Osteoblast (primary cell): Measurements from ENCODE around the gene CRIM1. TPM values are rescaled to one million over a fixed set of nuclear protein-coding genes. Genes with fewer than 3 reads are reported as not detected.
A peak's percentile ranks its signal among the peaks of the same experiment; 100 is the strongest.

Source experiments
- DNase-seq: peaks from one replicate; pipeline ENCODE4 v3.0.0; 2011; ENCODE audit warnings: low spot score, mixed read lengths; ENCODE audit not compliant: insufficient read length; ENCODE audit errors: missing footprints
- H2AFZ ChIP-seq: 2 replicates; pipeline ENCODE4 v1.6.0; 2011; ENCODE audit warnings: mild to moderate bottlenecking, low read length
- H3K27ac ChIP-seq: 2 replicates; pipeline ENCODE4 v1.5.1; 2011; ENCODE audit warnings: mild to moderate bottlenecking, low read depth, low read length, moderate library complexity
- H3K27me3 ChIP-seq: 2 replicates; pipeline ENCODE4 v1.6.0; 2012; ENCODE audit warnings: mild to moderate bottlenecking, control low read depth, inconsistent platforms, low read length, moderate library complexity; ENCODE audit not compliant: insufficient read depth
- H3K36me3 ChIP-seq: 2 replicates; pipeline ENCODE4 v1.5.1; 2011; ENCODE audit warnings: mild to moderate bottlenecking, low read length, control low read depth, moderate library complexity; ENCODE audit not compliant: insufficient read depth
- H3K4me1 ChIP-seq: 2 replicates; pipeline ENCODE4 v1.5.1; 2011; ENCODE audit warnings: mild to moderate bottlenecking, low read length, control low read depth, moderate library complexity; ENCODE audit not compliant: insufficient read depth
- H3K4me2 ChIP-seq: 2 replicates; pipeline ENCODE4 v1.6.0; 2011; ENCODE audit warnings: mild to moderate bottlenecking, low read length; ENCODE audit not compliant: insufficient read depth
- H3K4me3 ChIP-seq: fragments of 200-600 bp; sonication (generic); 3 replicates; pipeline ENCODE4 v1.5.1; 2012; ENCODE audit warnings: mild to moderate bottlenecking, low read length, inconsistent platforms; ENCODE audit not compliant: insufficient read depth
- H3K79me2 ChIP-seq: 2 replicates; pipeline ENCODE4 v1.6.0; 2012; ENCODE audit warnings: mild to moderate bottlenecking, low read length, control low read depth, inconsistent platforms; ENCODE audit not compliant: insufficient read depth
- H3K9me3 ChIP-seq: 2 replicates; pipeline ENCODE4 v1.5.1; 2011; ENCODE audit warnings: low read depth, low read length, control low read depth
- H4K20me1 ChIP-seq: 2 replicates; pipeline ENCODE4 v1.6.0; 2012; ENCODE audit warnings: mild to moderate bottlenecking, low read length, control low read depth; ENCODE audit not compliant: insufficient read depth
- total RNA-seq: library from RNA; depleted of rRNA; stranded (reverse); fragments of >200 nt; gene quantifications from 2 replicates; pipeline ENCODE4 v1.2.3, GENCODE V29; 2012
- TF ChIP-seq, protein P1 (sequence below): IDR thresholded peaks from 2 replicates; pipeline ENCODE4 v1.5.1; 2011; ENCODE audit warnings: mild to moderate bottlenecking, low read depth, low read length, moderate library complexity; ENCODE audit errors: extremely low read depth

Gene CRIM1
- total RNA-seq, 1 donor: 362 TPM

DNA sequence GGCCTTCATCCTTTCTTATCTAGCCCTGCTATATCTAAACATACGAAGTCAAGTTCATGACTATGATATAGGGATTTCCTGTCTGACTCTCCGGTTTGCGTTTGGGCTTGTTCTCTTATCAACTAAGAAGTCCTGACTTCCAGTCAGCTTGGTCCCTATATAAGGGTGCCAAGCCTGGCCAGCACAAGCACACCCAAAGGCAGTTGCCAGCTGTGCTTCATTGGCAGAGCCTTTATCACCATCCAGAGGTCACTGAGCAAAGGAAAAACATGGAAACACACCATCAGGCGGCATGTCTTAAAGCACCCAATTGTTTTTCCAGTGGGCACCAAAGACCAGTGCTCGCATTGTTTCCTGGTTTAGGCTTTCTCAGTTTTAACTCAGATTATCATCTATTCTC is 169.7 kb downstream of the CRIM1 start:
- peak overlapping the region; percentile 49 for H3K27ac ChIP-seq
- TF ChIP-seq, protein P1, sequence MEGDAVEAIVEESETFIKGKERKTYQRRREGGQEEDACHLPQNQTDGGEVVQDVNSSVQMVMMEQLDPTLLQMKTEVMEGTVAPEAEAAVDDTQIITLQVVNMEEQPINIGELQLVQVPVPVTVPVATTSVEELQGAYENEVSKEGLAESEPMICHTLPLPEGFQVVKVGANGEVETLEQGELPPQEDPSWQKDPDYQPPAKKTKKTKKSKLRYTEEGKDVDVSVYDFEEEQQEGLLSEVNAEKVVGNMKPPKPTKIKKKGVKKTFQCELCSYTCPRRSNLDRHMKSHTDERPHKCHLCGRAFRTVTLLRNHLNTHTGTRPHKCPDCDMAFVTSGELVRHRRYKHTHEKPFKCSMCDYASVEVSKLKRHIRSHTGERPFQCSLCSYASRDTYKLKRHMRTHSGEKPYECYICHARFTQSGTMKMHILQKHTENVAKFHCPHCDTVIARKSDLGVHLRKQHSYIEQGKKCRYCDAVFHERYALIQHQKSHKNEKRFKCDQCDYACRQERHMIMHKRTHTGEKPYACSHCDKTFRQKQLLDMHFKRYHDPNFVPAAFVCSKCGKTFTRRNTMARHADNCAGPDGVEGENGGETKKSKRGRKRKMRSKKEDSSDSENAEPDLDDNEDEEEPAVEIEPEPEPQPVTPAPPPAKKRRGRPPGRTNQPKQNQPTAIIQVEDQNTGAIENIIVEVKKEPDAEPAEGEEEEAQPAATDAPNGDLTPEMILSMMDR: no peak

DNA sequence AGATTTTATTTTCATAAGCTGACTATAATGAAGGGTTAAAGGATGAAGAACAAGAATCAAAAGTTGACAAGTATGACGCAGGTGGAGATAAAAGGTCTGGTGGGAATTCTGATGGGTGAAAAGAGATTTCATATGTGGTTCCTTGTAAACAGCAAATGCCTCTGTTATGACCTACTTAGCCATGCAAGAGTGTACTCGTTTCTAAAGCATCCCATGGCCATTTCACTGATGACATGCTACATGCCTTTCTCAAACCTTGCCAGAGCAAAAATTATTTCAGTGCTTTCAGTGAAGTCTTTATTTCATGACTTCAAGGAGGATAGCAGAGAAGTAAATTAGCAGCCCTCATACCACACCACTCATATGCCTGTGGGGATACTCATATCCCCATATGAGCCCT is 170.6 kb downstream of the CRIM1 start:
- Histone ChIP-seq H3K79me2 (peaks cover 36% of the 10 kb centered on the region), H3K27me3 (no peaks in the 10 kb centered on the region), H4K20me1 (no peaks in the 10 kb centered on the region), H3K9me3 (no peaks in the 10 kb centered on the region), H2AFZ (no peak overlapping the region), H3K4me1 (peaks cover 41% of the 10 kb centered on the region), H3K4me3 (no peak overlapping the region), H3K36me3 (peaks cover 82% of the 10 kb centered on the region), H3K27ac (peak overlapping the region; percentile 49), H3K4me2 (no peak overlapping the region)
- no peak for DNase-seq
- TF ChIP-seq, protein P1: no peak

More for the DNA sequence above, 169.7 kb downstream of the CRIM1 start:
- H3K79me2 ChIP-seq: peaks cover 40% of the 10 kb centered on the region
- H4K20me1 ChIP-seq: peaks cover 4% of the 10 kb centered on the region
- H3K27me3 ChIP-seq: no peaks in the 10 kb centered on the region
- H3K36me3 ChIP-seq: peaks cover 90% of the 10 kb centered on the region
- no peak for DNase-seq
- H3K9me3 ChIP-seq: no peaks in the 10 kb centered on the region
- peaks cover 31% of the 10 kb centered on the region for H3K4me1 ChIP-seq
- H3K4me3 ChIP-seq: no peak overlapping the region
- no peak overlapping the region for H2AFZ ChIP-seq
- no peak overlapping the region for H3K4me2 ChIP-seq

DNA sequence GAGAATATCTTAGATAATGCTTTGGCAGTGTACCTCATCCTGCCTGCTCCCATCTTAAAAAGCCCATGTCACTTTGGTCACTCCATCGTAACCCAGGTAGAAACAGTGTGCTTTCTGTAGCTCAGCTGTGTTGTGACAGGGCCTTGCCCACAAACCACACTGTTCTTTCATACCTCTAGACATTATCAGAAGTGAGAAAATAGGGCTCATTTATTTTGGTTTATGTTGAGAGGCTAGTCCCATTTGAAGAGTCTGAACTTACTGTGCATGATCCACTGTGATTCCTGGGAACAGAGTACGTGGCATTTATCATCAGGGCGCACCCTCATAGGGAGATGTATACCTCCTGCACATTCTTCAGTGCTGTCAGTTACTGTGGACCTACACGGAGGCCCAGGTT is 172.7 kb downstream of the CRIM1 start:
- Histone ChIP-seq H3K27me3 (no peaks in the 10 kb centered on the region), H3K9me3 (no peaks in the 10 kb centered on the region), H3K4me2 (no peak overlapping the region), H3K36me3 (peaks cover 82% of the 10 kb centered on the region), H3K27ac (peak overlapping the region; percentile 90), H3K79me2 (peaks cover 29% of the 10 kb centered on the region), H3K4me1 (peaks cover 44% of the 10 kb centered on the region), H4K20me1 (no peaks in the 10 kb centered on the region), H2AFZ (no peak overlapping the region), H3K4me3 (no peak overlapping the region)
- TF ChIP-seq, protein P1: no peak
- no peak for DNase-seq

DNA sequence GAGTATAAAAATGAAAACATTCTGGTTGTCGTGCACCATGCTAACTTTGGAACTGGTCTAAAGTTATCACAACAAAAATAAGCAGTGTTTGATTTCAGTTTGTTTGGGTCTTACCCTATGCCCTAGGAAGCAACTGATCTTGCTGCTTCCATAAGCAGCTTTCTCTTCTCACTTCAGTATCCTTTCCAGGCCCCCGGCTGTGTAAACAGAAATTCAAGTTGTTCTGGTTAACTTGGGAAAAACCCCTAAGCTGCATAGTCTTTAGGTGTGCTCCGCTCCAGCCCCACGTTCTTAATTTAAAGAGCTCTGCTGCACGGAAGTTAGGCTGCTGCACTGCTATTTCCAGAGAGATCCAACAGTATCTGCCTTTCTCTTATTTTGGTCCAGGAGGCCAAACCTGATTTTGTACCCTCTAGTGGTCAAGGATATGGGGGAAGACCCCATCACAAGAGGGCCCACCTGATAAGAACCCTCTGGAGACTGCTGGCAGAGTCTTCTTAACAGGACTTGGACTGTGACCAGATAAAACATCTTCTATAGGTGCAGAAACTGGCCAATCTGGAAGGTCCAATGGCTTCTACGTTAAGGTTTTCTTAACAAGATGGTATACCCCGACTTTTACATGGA is 173.3 kb downstream of the CRIM1 start:
- DNase-seq: no peak
- peak overlapping the region; percentile 90 for H3K27ac ChIP-seq

More for the DNA sequence above, 173.3 kb downstream of the CRIM1 start:
- H3K4me1 ChIP-seq: peaks cover 42% of the 10 kb centered on the region
- no peaks in the 10 kb centered on the region for H3K27me3 ChIP-seq
- H3K79me2 ChIP-seq: peaks cover 24% of the 10 kb centered on the region
- H3K4me3 ChIP-seq: no peak overlapping the region
- H3K36me3 ChIP-seq: peaks cover 82% of the 10 kb centered on the region
- no peaks in the 10 kb centered on the region for H3K9me3 ChIP-seq
- H3K4me2 ChIP-seq: no peak overlapping the region
- no peaks in the 10 kb centered on the region for H4K20me1 ChIP-seq
- TF ChIP-seq, protein P1: no peak
- no peak overlapping the region for H2AFZ ChIP-seq
